ENCODE results near the gene PDGFB.

Gene PDGFB

DNA sequence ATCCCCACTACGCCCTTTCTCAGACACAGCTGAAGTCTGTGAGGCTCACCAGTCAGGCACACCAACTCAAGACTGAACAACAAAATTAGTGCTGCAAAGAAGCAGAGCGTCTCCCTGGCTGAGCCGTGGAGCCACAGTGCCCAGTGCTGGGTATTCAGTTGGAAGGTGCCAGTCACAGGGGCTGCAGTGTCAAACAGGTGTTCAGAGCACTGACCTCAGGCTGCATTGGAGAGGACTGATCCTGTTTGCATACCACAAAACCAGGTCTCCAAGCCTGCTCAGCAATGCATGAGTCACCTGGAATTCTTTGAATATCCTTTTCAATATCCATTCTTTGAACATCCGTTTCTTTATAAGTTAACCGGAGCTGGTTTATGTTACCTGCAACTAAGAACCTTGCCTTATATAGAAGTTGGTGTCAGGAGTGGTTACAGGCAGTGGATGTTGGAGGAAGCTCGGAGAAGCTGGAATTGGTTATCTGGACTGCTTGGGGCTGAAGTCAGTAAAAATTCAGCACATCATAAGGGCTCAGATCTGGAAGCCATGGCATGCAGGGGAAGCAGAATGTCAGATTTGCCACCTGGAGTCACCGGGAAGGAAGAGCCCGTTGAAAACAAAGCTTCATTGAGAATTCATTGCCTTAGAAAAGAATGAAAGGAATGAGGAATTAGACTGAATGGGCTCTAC, 30.3 kb downstream of the PDGFB start:
- Histone ChIP-seq H3K9ac (ENCODE audit: low read length) (no peak overlapping the region), H3K4me3 (ENCODE audit: low read depth, low read length, poor library complexity, severe bottlenecking) (no peak overlapping the region), H3K4me1 (ENCODE audit: insufficient read depth, low read length, severe bottlenecking) (no peaks in the 10 kb centered on the region)

DNA sequence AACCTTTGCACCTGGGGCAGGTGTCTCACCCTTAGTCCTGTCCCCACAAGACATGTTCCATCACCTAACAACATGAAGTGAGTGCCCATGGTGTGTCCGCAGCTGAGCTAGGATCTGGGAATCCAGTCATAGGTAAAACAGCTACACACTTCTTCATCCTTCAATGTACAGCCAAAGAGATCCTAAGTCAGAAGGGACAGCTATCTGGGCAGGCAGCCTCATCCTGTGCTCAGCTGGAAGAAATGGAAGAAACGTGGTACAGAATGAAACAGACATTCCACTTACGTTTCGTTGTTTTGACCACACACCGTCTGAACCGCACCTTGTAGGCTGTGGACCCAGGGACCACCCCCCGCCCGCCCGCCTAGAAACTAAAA, 30.8 kb downstream of the PDGFB start:
- no peak for TF ChIP-seq EZH2 (IDR thresholded peaks at IDR 0.05; ENCODE audit: borderline replicate concordance, low read length)
- TF ChIP-seq, protein P1, sequence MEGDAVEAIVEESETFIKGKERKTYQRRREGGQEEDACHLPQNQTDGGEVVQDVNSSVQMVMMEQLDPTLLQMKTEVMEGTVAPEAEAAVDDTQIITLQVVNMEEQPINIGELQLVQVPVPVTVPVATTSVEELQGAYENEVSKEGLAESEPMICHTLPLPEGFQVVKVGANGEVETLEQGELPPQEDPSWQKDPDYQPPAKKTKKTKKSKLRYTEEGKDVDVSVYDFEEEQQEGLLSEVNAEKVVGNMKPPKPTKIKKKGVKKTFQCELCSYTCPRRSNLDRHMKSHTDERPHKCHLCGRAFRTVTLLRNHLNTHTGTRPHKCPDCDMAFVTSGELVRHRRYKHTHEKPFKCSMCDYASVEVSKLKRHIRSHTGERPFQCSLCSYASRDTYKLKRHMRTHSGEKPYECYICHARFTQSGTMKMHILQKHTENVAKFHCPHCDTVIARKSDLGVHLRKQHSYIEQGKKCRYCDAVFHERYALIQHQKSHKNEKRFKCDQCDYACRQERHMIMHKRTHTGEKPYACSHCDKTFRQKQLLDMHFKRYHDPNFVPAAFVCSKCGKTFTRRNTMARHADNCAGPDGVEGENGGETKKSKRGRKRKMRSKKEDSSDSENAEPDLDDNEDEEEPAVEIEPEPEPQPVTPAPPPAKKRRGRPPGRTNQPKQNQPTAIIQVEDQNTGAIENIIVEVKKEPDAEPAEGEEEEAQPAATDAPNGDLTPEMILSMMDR (IDR thresholded peaks at IDR 0.05; ENCODE audit: low read length): no peak
- Histone ChIP-seq H3F3A (ENCODE audit: insufficient read depth, low read length) (no peaks in the 10 kb centered on the region), H3K9ac (ENCODE audit: low read length) (no peak overlapping the region), H3K9me3 (ENCODE audit: low read length) (no peaks in the 10 kb centered on the region), H3K4me3 (ENCODE audit: low read depth, low read length, poor library complexity, severe bottlenecking) (no peak overlapping the region), H4K20me1 (ENCODE audit: insufficient read depth, low read length) (no peaks in the 10 kb centered on the region), H3K27me3 (ENCODE audit: insufficient read depth, low read length) (peaks cover 6% of the 10 kb centered on the region; the same call in 1 of the 2 replicates), H3K79me2 (ENCODE audit: insufficient read depth, low read length) (no peaks in the 10 kb centered on the region), H3K9me2 (ENCODE audit: low read depth, low read length) (no peaks in the 10 kb centered on the region), H3K36me3 (ENCODE audit: insufficient read depth, low read length) (no peaks in the 10 kb centered on the region), H3K4me1 (ENCODE audit: insufficient read depth, low read length, severe bottlenecking) (no peaks in the 10 kb centered on the region), H3K4me2 (ENCODE audit: low read length) (no peak overlapping the region), H2AFZ (ENCODE audit: low read length) (no peak overlapping the region), H3K27ac (ENCODE audit: low read depth, low read length, poor library complexity, severe bottlenecking) (no peak overlapping the region)

More for the DNA sequence above, 30.3 kb downstream of the PDGFB start:
- TF ChIP-seq, protein P1 (IDR thresholded peaks at IDR 0.05; ENCODE audit: low read length): no peak
- TF ChIP-seq EZH2 (IDR thresholded peaks at IDR 0.05; ENCODE audit: borderline replicate concordance, low read length): no peak
- Histone ChIP-seq H3K4me2 (ENCODE audit: low read length) (no peak overlapping the region), H3K9me2 (ENCODE audit: low read depth, low read length) (no peaks in the 10 kb centered on the region), H4K20me1 (ENCODE audit: insufficient read depth, low read length) (no peaks in the 10 kb centered on the region), H3K9me3 (ENCODE audit: low read length) (no peaks in the 10 kb centered on the region), H3K27ac (ENCODE audit: low read depth, low read length, poor library complexity, severe bottlenecking) (no peak overlapping the region), H3K79me2 (ENCODE audit: insufficient read depth, low read length) (no peaks in the 10 kb centered on the region), H2AFZ (ENCODE audit: low read length) (no peak overlapping the region), H3K27me3 (ENCODE audit: insufficient read depth, low read length) (peaks cover 6% of the 10 kb centered on the region; the same call in 1 of the 2 replicates), H3K36me3 (ENCODE audit: insufficient read depth, low read length) (no peaks in the 10 kb centered on the region), H3F3A (ENCODE audit: insufficient read depth, low read length) (no peaks in the 10 kb centered on the region)

DNA sequence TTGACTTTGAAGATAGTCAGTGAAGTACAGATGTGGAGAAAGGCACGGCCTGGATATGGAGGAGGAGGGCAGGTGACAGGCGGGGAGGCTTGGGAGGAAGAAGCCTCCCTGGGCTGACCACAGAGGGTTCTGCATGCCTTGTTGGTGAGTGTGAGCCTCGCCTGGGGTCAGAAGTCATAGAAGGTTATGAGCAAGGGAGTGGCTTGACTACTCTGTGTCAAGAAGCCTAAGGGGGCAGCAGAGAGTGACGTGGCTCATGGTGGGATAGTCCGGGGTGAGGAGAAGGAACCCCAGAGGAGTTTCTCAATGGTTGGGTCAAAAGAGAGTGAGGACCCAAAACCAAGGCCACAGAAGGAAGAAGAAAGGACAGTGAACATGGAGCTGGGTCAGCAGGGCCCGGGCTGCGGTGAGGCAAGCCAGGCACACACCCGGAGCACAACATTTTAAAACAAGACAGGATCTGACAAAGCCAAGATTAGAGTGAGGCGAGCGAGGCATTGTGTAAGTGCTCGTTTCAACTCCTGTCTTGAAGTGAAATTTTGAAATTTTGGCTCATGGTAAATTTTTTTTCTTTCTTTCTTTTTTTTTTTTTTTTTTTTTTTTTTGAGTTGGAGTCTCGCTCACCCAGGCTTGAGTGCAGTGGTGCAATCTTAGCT, 31.9 kb downstream of the PDGFB start:
- no peaks in the 10 kb centered on the region for H3K79me2 ChIP-seq (ENCODE audit: insufficient read depth, low read length)
- H3K9ac ChIP-seq (ENCODE audit: low read length): no peak overlapping the region
- H3K4me1 ChIP-seq (ENCODE audit: insufficient read depth, low read length, severe bottlenecking): no peaks in the 10 kb centered on the region
- TF ChIP-seq, protein P1 (IDR thresholded peaks at IDR 0.05; ENCODE audit: low read length): 0 out of 2 replicates have a peak, but pooled peaks have one; percentile 6
- no peak for TF ChIP-seq EZH2 (IDR thresholded peaks at IDR 0.05; ENCODE audit: borderline replicate concordance, low read length)
- H3K4me3 ChIP-seq (ENCODE audit: low read depth, low read length, poor library complexity, severe bottlenecking): no peak overlapping the region
- H3K9me2 ChIP-seq (ENCODE audit: low read depth, low read length): no peaks in the 10 kb centered on the region
- no peak overlapping the region for H3K27ac ChIP-seq (ENCODE audit: low read depth, low read length, poor library complexity, severe bottlenecking)
- no peaks in the 10 kb centered on the region for H3F3A ChIP-seq (ENCODE audit: insufficient read depth, low read length)
- no peaks in the 10 kb centered on the region for H3K36me3 ChIP-seq (ENCODE audit: insufficient read depth, low read length)
- no peak overlapping the region for H3K4me2 ChIP-seq (ENCODE audit: low read length)
- no peaks in the 10 kb centered on the region for H4K20me1 ChIP-seq (ENCODE audit: insufficient read depth, low read length)
- peaks cover 6% of the 10 kb centered on the region; the same call in 1 of the 2 replicates for H3K27me3 ChIP-seq (ENCODE audit: insufficient read depth, low read length)
- H2AFZ ChIP-seq (ENCODE audit: low read length): no peak overlapping the region
- H3K9me3 ChIP-seq (ENCODE audit: low read length): no peaks in the 10 kb centered on the region
